Stimulated activated CD8-positive, alpha-beta memory T cell treated with anti-CD3 and anti-CD28 coated beads, Interleukin-4, amount 100 ng/mL, for 24 hours (primary cell): ENCODE data around the gene BAZ1B.
"Not testable (repeated sequence)": the region's sequence is repeated elsewhere in the genome, so short reads cannot be mapped to it uniquely, and the experiment has no call there.

Source experiments
- DNase-seq: peaks from one replicate; pipeline ENCODE4 v3.0.0-alpha.2; 2020; ENCODE audit warnings: low read depth

Gene BAZ1B

GRCh38 chr7:73425356-73425983 lies 96.6 kb downstream of the BAZ1B start:
- DNase-seq, result no peak

- no peak for DNase-seq
These were observed 97.6 kb downstream of the BAZ1B start for GRCh38 chr7:73424489-73424885.

- DNase-seq, result no peak
These were observed 98.3 kb downstream of the BAZ1B start for GRCh38 chr7:73423519-73424488.

GRCh38 chr7:73420610-73421009 lies 101.5 kb downstream of the BAZ1B start:
- DNase-seq, result not testable (repeated sequence)

DNA sequence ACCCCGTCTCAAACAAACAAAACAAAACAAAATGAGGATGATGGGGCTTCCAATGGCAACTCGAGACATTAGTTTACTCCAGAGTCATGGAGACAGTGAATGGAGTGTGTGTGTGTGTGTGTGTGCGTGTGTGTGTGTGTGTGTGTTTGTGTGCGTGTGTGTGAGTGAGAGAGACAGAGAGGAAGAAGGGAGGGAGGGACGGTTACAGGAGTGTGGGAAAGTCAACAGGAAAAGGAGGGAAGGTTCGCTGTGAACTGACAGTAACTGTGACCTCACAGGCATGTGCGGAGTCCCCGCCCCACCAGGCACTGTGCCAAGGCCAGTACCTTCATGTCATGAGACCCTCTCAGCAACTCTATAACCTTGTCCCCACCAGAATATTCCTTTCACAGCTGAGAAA lies 102.1 kb downstream of the BAZ1B start:
- DNase-seq, result not testable (repeated sequence)

DNA sequence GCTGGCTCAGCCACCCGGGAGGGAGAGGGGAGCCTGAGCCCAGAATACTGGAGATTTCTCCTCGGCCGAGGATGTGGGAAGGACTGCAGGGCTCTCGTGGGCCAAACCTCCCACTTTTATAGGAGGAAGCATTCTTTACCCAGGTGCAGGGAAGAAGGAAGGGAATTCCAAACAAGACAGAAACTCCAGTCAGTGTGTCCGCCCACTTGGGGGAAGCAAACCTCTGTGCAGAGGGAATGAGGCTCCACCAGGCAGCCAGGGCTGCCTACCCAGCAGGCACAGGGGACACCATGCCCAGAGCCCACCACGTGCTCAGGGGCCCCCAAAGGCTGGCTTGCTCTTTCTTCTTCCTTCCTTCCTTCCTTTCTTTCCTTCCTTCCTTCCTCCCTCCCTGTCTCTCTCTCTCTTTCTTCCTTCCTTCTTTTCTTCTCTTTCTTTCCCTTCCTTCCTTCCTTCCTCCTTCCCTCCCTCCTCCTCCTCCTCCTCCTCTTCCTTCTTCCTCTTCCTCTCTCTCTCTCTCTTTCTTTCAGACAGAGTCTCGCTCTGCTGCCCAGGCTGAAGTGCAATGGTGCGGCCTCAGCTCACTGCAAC lies 103.9 kb downstream of the BAZ1B start:
- DNase-seq, result no peak

- DNase-seq, result not testable (repeated sequence)
These were observed 111.5 kb downstream of the BAZ1B start for GRCh38 chr7:73410541-73411131.

DNA sequence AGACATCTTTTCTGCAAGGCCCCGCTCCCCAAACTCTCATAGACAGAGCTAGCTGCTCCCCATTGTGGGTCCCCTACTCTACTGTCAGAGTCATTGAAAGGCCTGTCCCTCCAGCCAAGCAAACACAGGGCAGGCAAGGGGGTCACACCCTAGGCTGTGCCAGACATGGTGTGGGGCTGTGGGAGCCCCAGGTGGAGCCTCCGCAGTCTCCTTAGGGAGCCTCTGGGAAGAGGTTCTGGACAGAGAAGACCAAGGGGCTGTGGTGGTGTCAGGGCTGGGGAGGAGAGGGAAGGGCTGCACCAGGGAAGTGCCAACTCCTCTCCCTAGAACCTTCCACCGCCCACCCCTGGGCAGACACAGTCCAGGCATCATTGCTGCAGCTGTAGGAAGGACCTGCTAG lies 117.2 kb downstream of the BAZ1B start:
- not testable (repeated sequence) for DNase-seq

DNA sequence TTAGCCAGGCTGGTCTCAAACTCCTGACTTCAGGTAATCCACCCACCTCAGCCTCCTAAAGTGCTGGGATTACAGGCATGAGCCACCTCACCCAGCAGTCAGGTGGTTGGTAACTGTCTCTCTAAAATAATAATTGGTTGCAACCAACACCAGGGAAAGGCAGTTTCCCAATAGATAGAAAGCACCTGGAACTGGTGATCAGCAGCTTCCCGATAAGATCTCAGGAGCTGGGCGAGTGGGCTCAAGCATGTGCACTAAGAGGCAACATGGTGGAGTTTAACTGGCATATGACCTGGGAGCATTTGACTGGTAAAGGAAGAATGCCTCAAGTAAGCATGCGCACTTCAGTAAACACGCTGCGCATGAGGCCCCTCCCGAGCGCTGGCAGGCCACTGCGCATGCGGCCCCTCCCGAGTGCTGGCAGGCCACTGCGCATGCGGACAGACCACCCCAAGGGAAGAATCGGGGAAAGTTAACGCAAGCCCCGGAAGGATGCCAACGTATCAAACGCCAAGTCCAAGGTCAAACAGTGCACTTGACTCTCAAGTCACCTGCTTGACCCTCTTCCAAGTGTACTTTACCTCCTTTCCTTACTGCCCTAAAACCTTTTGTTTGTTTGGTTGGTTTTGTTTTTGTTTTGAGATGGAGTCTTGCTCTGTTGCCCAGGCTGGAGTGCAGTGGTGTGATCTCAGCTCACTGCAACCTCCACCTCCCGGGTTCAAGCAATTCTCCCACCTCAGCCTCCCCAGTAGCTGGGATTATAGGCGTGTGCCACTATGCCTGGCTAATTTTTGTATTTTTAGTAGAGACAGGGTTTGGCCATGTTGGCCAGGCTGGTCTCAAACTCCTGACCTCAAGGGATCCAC lies 122.7 kb downstream of the BAZ1B start:
- DNase-seq, result peak; percentile 45

DNA sequence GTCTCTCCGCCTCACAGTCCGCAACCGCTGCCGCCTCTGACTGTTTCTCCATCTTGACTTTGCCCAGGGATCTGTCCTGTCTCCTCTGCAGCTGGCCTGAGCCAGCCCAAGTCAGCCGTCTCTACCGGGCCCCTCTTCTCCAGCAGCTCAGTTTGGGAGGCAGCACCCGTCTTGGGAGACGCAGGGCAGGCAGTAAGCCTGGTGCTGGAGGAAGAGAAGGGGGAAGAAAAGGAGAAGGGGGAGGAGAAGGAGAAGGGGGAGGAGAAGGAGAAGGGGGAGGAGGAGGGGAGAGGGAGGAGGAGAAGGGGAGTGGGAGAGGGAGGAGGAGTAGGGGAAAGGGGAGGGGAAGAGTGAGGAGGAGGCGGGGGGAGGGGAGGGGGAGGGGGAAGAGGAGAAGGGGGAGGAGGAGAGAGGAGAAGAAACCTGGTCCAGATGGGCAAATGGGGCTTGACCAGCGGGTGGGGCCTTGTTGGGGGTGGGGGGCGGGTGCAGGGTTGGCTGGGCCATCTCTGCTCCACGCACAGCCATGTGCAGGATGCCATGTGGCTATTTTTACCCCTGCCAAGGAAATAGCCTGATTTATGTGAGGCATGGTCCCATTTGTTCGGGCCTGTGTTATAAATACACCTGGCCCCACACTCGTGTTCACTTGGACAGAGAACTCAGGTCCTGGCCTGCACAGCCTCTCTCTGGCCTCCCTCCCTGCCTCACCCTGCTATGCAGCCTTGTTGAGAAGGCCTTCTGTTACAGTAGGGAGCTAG lies 124.4 kb downstream of the BAZ1B start:
- no peak for DNase-seq

DNA sequence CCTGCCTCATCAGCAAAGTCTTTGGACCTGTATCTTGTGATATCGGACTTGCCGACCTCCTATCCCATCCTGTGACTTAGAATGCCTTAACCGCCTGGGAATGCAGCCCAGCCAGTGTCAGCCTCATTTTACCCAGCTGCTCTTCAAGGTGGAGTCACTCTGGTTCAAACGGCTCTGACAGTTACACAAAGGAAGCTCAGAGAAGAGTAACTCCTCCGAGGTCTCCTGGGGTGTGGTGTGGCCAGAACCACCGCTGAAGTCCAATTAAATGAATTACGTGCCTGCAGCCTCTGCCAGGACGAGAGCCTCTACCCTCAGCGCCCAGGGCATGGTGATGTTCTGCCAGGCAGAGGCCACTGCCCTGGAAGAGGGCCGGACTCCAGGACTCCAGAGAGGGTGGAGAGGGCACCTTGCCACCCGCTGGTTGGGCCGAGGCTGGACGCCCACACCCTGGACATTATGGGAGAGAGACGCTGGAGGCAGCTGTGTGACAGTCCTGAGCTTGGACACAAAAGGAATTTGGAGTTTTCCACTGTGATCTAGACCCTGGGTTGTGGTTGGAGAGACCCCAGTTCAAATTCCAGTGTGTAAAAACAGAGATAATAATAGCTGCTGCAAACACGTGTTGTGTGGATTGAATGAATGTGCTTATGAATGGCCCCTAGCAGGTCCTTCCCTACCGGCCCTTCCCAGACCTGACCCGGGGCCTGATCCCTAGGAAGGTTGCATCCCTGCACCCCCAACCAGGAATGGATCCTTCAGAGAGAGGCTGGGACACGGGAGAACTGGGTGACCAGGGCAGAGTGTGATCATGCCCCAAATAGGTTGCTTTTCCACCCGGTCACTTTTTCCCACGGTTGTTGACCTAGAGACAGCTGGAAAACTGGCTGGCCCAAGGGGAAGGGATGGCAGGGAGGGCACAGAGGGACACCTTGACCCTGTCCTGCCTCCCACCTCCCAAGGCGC lies 126.3 kb downstream of the BAZ1B start:
- DNase-seq, result no peak

DNA sequence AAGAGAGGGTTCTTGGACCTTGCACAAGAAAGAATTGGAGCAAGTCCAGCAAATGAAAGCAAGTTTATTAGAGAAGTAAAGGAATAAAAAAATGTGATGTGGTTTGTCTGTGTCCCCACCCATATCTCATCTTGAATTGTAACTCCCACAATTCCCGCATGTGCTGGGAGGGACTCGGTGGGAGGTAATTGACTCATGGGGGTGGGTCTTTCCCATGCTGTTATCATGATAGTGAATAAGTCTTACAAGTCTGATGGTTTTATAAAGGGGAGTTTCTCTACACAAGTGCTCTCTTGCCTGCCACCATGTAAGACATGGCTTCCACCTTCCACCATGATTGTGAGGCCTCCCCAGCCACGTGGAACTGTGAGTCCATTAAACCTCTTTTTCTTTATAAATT lies 127.7 kb downstream of the BAZ1B start:
- DNase-seq, result no peak

DNA sequence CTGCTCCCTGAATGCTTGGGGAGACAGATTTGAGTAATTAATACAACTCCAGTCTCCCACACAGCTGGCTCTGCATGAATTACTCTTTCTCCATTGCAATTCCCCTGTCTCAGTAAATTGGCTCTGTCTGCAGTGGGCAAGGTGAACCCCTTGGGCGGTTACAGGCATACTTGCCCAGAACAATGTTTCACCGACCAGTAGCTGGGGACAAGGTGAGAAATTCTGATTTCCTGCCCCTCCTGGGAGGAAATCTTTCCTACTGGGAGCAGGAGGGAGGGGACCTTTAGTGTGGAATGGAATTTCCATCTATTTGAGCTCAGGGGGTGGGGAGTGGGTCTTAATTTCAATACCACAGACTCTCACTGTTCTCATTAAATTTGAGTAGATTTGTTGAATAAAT lies 130.7 kb downstream of the BAZ1B start:
- DNase-seq, result no peak
